ENCODE data around the gene CLMP.

Gene CLMP

GRCh38 chr11:123217897-123218296 lies 22.8 kb upstream of the CLMP start:
- no peak for TF ChIP-seq CTCF (IDR thresholded peaks at IDR 0.05; ENCODE audit: borderline replicate concordance, insufficient read depth, low read depth, low read length)
- H3K4me3 ChIP-seq (ENCODE audit: low read depth, low read length): no peak overlapping the region

GRCh38 chr11:123216249-123216648 lies 21.2 kb upstream of the CLMP start:
- H3K4me3 ChIP-seq (ENCODE audit: low read depth, low read length): no peak overlapping the region
- no peak for TF ChIP-seq CTCF (IDR thresholded peaks at IDR 0.05; ENCODE audit: borderline replicate concordance, insufficient read depth, low read depth, low read length)

GRCh38 chr11:123214940-123215339 lies 19.9 kb upstream of the CLMP start:
- no peak overlapping the region for H3K4me3 ChIP-seq (ENCODE audit: low read depth, low read length)
- no peak for TF ChIP-seq CTCF (IDR thresholded peaks at IDR 0.05; ENCODE audit: borderline replicate concordance, insufficient read depth, low read depth, low read length)

GRCh38 chr11:123214396-123214795 lies 19.3 kb upstream of the CLMP start:
- TF ChIP-seq CTCF (IDR thresholded peaks at IDR 0.05; ENCODE audit: borderline replicate concordance, insufficient read depth, low read depth, low read length): no peak
- H3K4me3 ChIP-seq (ENCODE audit: low read depth, low read length): no peak overlapping the region

GRCh38 chr11:123213307-123213771 lies 18.3 kb upstream of the CLMP start:
- no peak overlapping the region for H3K4me3 ChIP-seq (ENCODE audit: low read depth, low read length)
- no peak for TF ChIP-seq CTCF (IDR thresholded peaks at IDR 0.05; ENCODE audit: borderline replicate concordance, insufficient read depth, low read depth, low read length)

GRCh38 chr11:123212406-123212805 lies 17.4 kb upstream of the CLMP start:
- TF ChIP-seq CTCF (IDR thresholded peaks at IDR 0.05; ENCODE audit: borderline replicate concordance, insufficient read depth, low read depth, low read length): no peak

GRCh38 chr11:123211981-123212380 lies 16.9 kb upstream of the CLMP start:
- TF ChIP-seq CTCF (IDR thresholded peaks at IDR 0.05; ENCODE audit: borderline replicate concordance, insufficient read depth, low read depth, low read length): no peak
- H3K4me3 ChIP-seq (ENCODE audit: low read depth, low read length): no peak overlapping the region

More at GRCh38 chr11:123212406-123212805, 17.4 kb upstream of the CLMP start:
- no peak overlapping the region for H3K4me3 ChIP-seq (ENCODE audit: low read depth, low read length)
